Fibroblast of gingiva (primary cell): Measurements from ENCODE around the gene RIMBP3C.
"Not testable (repeated sequence)": the region's sequence is repeated elsewhere in the genome, so short reads cannot be mapped to it uniquely, and the experiment has no call there.

Source experiments
- DNase-seq: peaks from one replicate; pipeline ENCODE4 v3.0.0-alpha.2; 2011; ENCODE audit warnings: low read depth

Gene RIMBP3C

GRCh38 chr22:21526705-21527500, 24.4 kb downstream of the RIMBP3C start:
- not testable (repeated sequence) for DNase-seq

GRCh38 chr22:21516970-21517764, 34.1 kb downstream of the RIMBP3C start:
- DNase-seq: not testable (repeated sequence)

DNA sequence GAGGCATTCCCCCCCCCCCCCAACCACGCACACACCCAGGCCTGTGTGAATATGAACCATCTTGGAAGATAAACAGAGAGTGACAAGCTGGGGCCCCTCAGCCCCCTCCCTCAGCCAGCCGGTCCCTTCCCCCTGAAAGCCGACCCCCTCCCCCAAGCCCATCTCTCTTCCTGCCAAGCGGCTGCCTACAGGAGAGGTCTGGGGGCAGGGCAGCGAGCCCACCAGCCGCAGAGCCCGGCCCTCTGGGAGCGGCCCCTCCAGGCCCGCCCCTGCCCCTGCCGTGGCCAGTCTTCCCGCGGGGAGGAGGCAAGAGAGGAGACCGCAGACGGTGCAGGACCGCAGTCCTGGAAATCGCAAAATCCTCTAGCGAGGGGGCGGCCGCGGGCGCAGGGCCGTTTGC, 34.7 kb downstream of the RIMBP3C start:
- DNase-seq: not testable (repeated sequence)

GRCh38 chr22:21515234-21515633, 36.0 kb downstream of the RIMBP3C start:
- not testable (repeated sequence) for DNase-seq

GRCh38 chr22:21514117-21514516, 37.1 kb downstream of the RIMBP3C start:
- DNase-seq: not testable (repeated sequence)

- not testable (repeated sequence) for DNase-seq
Measured at GRCh38 chr22:21512022-21512421, 39.2 kb downstream of the RIMBP3C start.

GRCh38 chr22:21510397-21510796, 40.9 kb downstream of the RIMBP3C start:
- not testable (repeated sequence) for DNase-seq

DNA sequence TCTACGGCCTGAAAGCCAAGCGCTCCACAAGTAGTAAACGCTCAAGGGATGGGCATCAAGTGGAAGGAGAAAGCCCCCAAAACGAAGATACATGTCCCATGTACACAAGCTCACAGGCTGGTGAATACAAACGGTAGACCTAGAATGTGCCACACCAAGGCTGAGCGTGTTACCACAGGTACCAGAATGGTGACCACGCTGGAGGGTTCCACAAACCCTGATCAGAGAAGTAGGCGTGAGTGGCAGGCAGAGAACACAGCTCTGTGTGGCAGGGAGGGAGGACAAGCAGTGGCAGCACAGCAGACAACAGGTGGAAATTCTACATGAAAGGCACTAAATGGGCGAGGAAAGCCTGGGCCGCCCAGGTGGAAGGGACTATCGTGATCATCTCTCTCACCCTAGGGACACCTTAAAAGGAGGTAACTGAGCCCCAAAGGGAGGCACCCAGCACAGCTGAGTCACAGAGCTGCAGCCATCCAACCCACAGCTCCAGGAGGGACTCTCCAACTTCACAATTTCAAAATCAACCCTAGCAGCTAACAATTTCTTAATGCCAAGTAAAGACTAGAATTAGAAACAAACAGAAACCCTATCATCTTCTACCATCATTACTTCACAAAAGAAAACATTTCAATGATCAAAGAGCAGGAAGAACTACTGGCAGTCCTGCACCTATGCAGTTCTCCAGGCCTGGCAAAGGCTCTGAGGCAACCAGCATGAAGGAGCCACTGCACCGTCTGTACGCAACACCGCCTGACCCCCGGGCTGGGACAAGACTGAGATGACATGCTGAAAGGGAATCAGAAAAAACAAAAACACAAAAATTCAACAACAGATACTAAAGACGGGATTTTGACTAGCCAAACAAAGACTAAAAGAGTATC, 51.4 kb downstream of the RIMBP3C start:
- not testable (repeated sequence) for DNase-seq

- not testable (repeated sequence) for DNase-seq
Measured at GRCh38 chr22:21498489-21498888, 52.8 kb downstream of the RIMBP3C start.

GRCh38 chr22:21497984-21498383, 53.3 kb downstream of the RIMBP3C start:
- not testable (repeated sequence) for DNase-seq
